Activated CD4-positive, alpha-beta T cell treated with anti-CD3 and anti-CD28 coated beads, Interleukin-2, amount 50 U/mL, for 24 hours (primary cell): ENCODE results near the gene TEK.
"Not testable (repeated sequence)": the region's sequence is repeated elsewhere in the genome, so short reads cannot be mapped to it uniquely, and the experiment has no call there.

Experiments used
- DNase-seq, 2 donors: peaks; one replicate each; pipeline ENCODE4 v3.0.0-alpha.2; 2020; ENCODE audit warnings: low read depth in 1 of 2, low spot score in 1 of 2

The TEK gene

GRCh38 chr9:27108981-27109541 is at the start of gene TEK:
TSS of gene TEK (plus strand) at chr9:27109225. CDS start at chr9:27109591, 366 bp downstream.
- no peak for DNase-seq

GRCh38 chr9:27059412-27059811 is 49.6 kb upstream of the TEK start:
- no peak for DNase-seq

GRCh38 chr9:27059907-27060306 is 49.1 kb upstream of the TEK start:
- no peak for DNase-seq

- DNase-seq, result no peak
Measured at GRCh38 chr9:27065288-27065687, 43.7 kb upstream of the TEK start.

- no peak for DNase-seq
Measured at GRCh38 chr9:27073841-27074728, 34.9 kb upstream of the TEK start.

- DNase-seq, result no peak
Measured at GRCh38 chr9:27078685-27079084, 30.3 kb upstream of the TEK start.

- DNase-seq, result no peak
Measured at GRCh38 chr9:27085456-27085855, 23.6 kb upstream of the TEK start.

- DNase-seq, result no peak
Measured at GRCh38 chr9:27086818-27087680, 22.0 kb upstream of the TEK start.

GRCh38 chr9:27088981-27089380 is 20.0 kb upstream of the TEK start:
- no peak for DNase-seq

- no peak for DNase-seq
Measured at GRCh38 chr9:27089706-27090105, 19.3 kb upstream of the TEK start.

GRCh38 chr9:27090231-27090630 is 18.8 kb upstream of the TEK start:
- no peak for DNase-seq

GRCh38 chr9:27090711-27091110 is 18.3 kb upstream of the TEK start:
- no peak for DNase-seq

- not testable (repeated sequence) for DNase-seq
Measured at GRCh38 chr9:27092496-27092895, 16.5 kb upstream of the TEK start.

- DNase-seq, result not testable (repeated sequence)
Measured at GRCh38 chr9:27093384-27094067, 15.5 kb upstream of the TEK start.

GRCh38 chr9:27094640-27095298 is 14.3 kb upstream of the TEK start:
- no peak for DNase-seq

- DNase-seq, result no peak
Measured at GRCh38 chr9:27107241-27107640, 1.8 kb upstream of the TEK start.

- no peak for DNase-seq
Measured at GRCh38 chr9:27109621-27110020, 596 bp downstream of the TEK start.

- DNase-seq, result no peak
Measured at GRCh38 chr9:27110181-27110580, 1.2 kb downstream of the TEK start.

- no peak for DNase-seq
Measured at GRCh38 chr9:27112235-27112634, 3.2 kb downstream of the TEK start.

- DNase-seq, result no peak
Measured at GRCh38 chr9:27117489-27118135, 8.6 kb downstream of the TEK start.
